ENCODE measurements around the gene FOXE1. TPM values are rescaled to one million over a fixed set of nuclear protein-coding genes. Genes with fewer than 3 reads are reported as not detected.

FOXE1 gene
- total RNA-seq, 1 donor from 2014 or later, result 0.45 TPM

DNA sequence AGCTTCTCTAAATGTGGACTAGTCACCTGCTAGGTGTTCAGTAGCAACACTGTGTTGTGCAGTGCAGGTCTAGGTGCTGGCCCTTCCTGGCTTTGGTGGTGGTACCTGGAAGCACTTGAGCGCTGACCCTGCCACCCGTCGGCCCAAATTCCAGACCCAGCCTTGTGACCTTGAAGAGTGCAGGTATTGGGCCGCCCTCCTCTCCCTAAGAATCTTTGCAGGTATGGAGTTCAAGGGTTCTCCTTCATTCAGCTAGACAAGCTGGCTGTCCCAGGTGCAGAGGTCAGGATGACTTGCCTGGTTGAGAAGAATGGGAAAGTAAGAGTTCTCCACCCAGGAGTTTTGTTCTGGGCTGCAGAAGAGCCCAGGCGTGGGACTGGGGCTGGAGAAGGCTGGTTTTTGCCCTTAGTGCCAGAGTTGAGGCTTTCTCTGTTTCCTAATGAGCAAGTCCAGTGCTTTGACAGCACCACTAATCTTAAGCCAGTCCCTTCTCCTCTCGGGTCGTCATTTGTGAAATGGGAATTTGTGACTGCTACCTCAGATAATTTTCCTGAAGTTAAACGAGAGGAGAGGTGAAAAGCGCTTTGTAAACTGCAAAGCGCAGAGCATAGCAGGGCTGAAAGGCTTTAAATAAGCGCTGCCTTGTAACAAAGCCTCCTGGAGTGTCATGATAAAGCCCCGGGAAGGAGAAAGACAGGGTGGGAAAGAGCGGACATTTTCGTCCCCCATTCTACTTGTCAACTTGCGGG, 4.0 kb downstream of the FOXE1 start:
- TF ChIP-seq EZH2 (IDR thresholded peaks at IDR 0.05; ENCODE audit: insufficient read depth, low read length), result no peak
- TF ChIP-seq, protein P1, sequence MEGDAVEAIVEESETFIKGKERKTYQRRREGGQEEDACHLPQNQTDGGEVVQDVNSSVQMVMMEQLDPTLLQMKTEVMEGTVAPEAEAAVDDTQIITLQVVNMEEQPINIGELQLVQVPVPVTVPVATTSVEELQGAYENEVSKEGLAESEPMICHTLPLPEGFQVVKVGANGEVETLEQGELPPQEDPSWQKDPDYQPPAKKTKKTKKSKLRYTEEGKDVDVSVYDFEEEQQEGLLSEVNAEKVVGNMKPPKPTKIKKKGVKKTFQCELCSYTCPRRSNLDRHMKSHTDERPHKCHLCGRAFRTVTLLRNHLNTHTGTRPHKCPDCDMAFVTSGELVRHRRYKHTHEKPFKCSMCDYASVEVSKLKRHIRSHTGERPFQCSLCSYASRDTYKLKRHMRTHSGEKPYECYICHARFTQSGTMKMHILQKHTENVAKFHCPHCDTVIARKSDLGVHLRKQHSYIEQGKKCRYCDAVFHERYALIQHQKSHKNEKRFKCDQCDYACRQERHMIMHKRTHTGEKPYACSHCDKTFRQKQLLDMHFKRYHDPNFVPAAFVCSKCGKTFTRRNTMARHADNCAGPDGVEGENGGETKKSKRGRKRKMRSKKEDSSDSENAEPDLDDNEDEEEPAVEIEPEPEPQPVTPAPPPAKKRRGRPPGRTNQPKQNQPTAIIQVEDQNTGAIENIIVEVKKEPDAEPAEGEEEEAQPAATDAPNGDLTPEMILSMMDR (IDR thresholded peaks at IDR 0.05; ENCODE audit: insufficient read depth, low read depth, low read length), result no peak
- Mint-ChIP-seq H3K27ac (ENCODE audit: unreplicated experiment) (no peak overlapping the region), H3K4me3 (ENCODE audit: unreplicated experiment) (peak overlapping the region; percentile 45), H3K4me1 (ENCODE audit: low read depth, unreplicated experiment) (peaks cover 3% of the 10 kb centered on the region), H3K36me3 (ENCODE audit: low read depth, unreplicated experiment) (no peaks in the 10 kb centered on the region), H3K9me3 (ENCODE audit: unreplicated experiment) (peaks cover 18% of the 10 kb centered on the region), H3K27me3 (ENCODE audit: low read depth, unreplicated experiment) (peaks cover 83% of the 10 kb centered on the region)
- peaks cover 89% of the 10 kb centered on the region for H3K27me3 ChIP-seq (ENCODE audit: insufficient read depth, low read length)
- H3K9me3 ChIP-seq (ENCODE audit: insufficient read depth, low read depth, low read length), result peaks cover 7% of the 10 kb centered on the region
- no peaks in the 10 kb centered on the region for H3K79me2 ChIP-seq (ENCODE audit: insufficient read depth, low read length)
- H3K4me3 ChIP-seq (ENCODE audit: insufficient read depth, low read depth, low read length), result no peak overlapping the region
- H3K4me2 ChIP-seq (ENCODE audit: low read length), result no peak overlapping the region
- H4K20me1 ChIP-seq (ENCODE audit: insufficient read depth, low read length), result peaks cover 10% of the 10 kb centered on the region
- H3K4me1 ChIP-seq (ENCODE audit: insufficient read depth, low read length), result peaks cover 4% of the 10 kb centered on the region
- FAIRE-seq (no peak), DNase-seq (ENCODE audit: low read depth) (no peak)
- H3K27ac ChIP-seq (ENCODE audit: low read depth, low read length), result no peak overlapping the region
- H3K9ac ChIP-seq (ENCODE audit: low read length), result no peak overlapping the region
- no peak overlapping the region for H2AFZ ChIP-seq (ENCODE audit: low read depth, low read length)
- H3K36me3 ChIP-seq (ENCODE audit: insufficient read depth, low read length), result no peaks in the 10 kb centered on the region

DNA sequence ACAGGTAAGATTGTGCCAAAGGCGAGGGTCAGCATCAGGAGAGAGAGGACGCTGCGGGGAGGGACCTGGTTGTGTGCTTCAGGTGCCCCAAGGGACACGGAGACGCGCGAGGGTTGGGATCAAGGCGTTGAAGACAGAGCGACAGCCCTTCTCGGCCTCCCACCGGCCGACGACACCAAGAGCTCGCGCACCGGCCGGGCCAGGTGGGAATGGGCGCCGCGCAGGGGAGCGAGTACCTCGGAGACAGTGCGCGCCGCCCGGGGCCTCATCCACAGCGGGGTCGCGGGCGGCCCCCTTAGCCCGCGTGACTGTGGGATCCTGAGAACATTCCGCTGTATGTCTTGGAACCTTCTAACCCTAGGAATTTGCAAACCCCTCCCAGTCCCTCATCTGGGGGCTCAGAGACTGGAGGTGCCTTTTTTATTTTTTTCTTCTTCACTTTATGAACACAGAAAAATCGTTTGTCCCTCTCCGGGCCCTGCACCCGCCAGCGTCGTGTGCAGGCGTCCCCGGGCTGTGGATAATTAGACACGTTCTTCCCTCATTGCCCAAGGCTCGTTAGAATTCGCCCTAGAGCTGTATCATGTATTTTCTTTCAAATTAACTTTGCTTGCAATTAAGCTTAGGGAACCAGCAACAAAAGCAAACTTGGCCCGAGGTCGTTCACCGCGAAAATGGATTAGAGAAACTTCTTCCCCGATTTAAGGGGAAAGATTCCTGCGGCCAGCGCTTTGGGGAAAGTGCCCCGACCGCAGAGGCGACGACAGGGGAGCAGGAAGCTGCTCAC, 4.8 kb downstream of the FOXE1 start:
- no peaks in the 10 kb centered on the region for H3K36me3 Mint-ChIP-seq (ENCODE audit: low read depth, unreplicated experiment)
- no peak overlapping the region for H3K27ac ChIP-seq (ENCODE audit: low read depth, low read length)
- H3K4me1 ChIP-seq (ENCODE audit: insufficient read depth, low read length), result peaks cover 4% of the 10 kb centered on the region
- H3K27me3 ChIP-seq (ENCODE audit: insufficient read depth, low read length), result peaks cover 89% of the 10 kb centered on the region
- H3K4me2 ChIP-seq (ENCODE audit: low read length), result peak overlapping the region; percentile 20
- peaks cover 3% of the 10 kb centered on the region for H3K4me1 Mint-ChIP-seq (ENCODE audit: low read depth, unreplicated experiment)
- H3K79me2 ChIP-seq (ENCODE audit: insufficient read depth, low read length), result no peaks in the 10 kb centered on the region
- H3K4me3 Mint-ChIP-seq (ENCODE audit: unreplicated experiment), result peak overlapping the region; percentile 45
- H3K9me3 Mint-ChIP-seq (ENCODE audit: unreplicated experiment), result peaks cover 18% of the 10 kb centered on the region
- FAIRE-seq (no peak), DNase-seq (ENCODE audit: low read depth) (no peak)
- TF ChIP-seq, protein P1 (IDR thresholded peaks at IDR 0.05; ENCODE audit: insufficient read depth, low read depth, low read length), result no peak
- peak; percentile 91 for TF ChIP-seq EZH2 (IDR thresholded peaks at IDR 0.05; ENCODE audit: insufficient read depth, low read length)
- H4K20me1 ChIP-seq (ENCODE audit: insufficient read depth, low read length), result peaks cover 10% of the 10 kb centered on the region
- H3K9ac ChIP-seq (ENCODE audit: low read length), result no peak overlapping the region
- peaks cover 7% of the 10 kb centered on the region for H3K9me3 ChIP-seq (ENCODE audit: insufficient read depth, low read depth, low read length)
- H3K4me3 ChIP-seq (ENCODE audit: insufficient read depth, low read depth, low read length), result no peak overlapping the region
- peaks cover 83% of the 10 kb centered on the region for H3K27me3 Mint-ChIP-seq (ENCODE audit: low read depth, unreplicated experiment)
- H2AFZ ChIP-seq (ENCODE audit: low read depth, low read length), result no peak overlapping the region
- no peaks in the 10 kb centered on the region for H3K36me3 ChIP-seq (ENCODE audit: insufficient read depth, low read length)
- no peak overlapping the region for H3K27ac Mint-ChIP-seq (ENCODE audit: unreplicated experiment)
